Caco-2 (cell line): ENCODE results near the gene LONP2. TPM values are rescaled to one million over a fixed set of nuclear protein-coding genes. Genes with fewer than 3 reads are reported as not detected.
A peak's percentile ranks its signal among the peaks of the same experiment; 100 is the strongest.

Experiments used
- BruUV-seq: library from RNA; stranded (reverse); fragments of 400-500 nt; replicated peaks from 2 replicates; lab custom pipeline; 2021; lab: Mats Ljungman, UMichigan
- CTCF ChIA-PET: fragments of 300-600 bp; sonication (Branson Sonifier 250); formaldehyde crosslinking; loops from one replicate; lab custom pipeline; 2022; ENCODE audit warnings: antibody characterized with exemption; lab: Charles Lee
- POLR2A ChIA-PET: fragments of 300-600 bp; sonication (Branson Sonifier 250); formaldehyde crosslinking; loops from one replicate; lab custom pipeline; 2022; ENCODE audit warnings: antibody characterized with exemption; lab: Charles Lee
- DNase-seq, 2 experiments: peaks; one replicate each; pipeline versions ENCODE4 v3.0.0 to v3.0.0-alpha.2; 2020 to 2022
- H3K27me3 ChIP-seq: replicated peaks from 2 replicates; pipeline ENCODE4 v1.6.0; 2011; ENCODE audit warnings: low read length; ENCODE audit not compliant: control insufficient read depth, insufficient read depth
- H3K36me3 ChIP-seq: 2 replicates; pipeline ENCODE4 v1.5.1; 2011; ENCODE audit warnings: low read length; ENCODE audit not compliant: control insufficient read depth, insufficient read depth
- H3K4me1 ChIP-seq: fragments of 250-450 bp; sonication (Bioruptor Pico); 2 replicates; pipeline ENCODE4 v1.5.1; 2020; ENCODE audit warnings: mild to moderate bottlenecking
- H3K4me3 ChIP-seq: 2 replicates; pipeline ENCODE4 v1.5.1; 2011; ENCODE audit warnings: low read depth, mild to moderate bottlenecking, control low read depth, low read length
- H3K9me3 ChIP-seq: fragments of 250-450 bp; sonication (Bioruptor Pico); 2 replicates; pipeline ENCODE4 v1.5.1; 2020; ENCODE audit warnings: mild to moderate bottlenecking, moderate library complexity
- H3K27ac Mint-ChIP-seq: one replicate; pipeline ENCODE4 v1.8.0; 2022; ENCODE audit warnings: mixed read lengths; ENCODE audit not compliant: unreplicated experiment
- H3K27me3 Mint-ChIP-seq: one replicate; pipeline ENCODE4 v1.8.0; 2022; ENCODE audit warnings: mixed read lengths; ENCODE audit not compliant: insufficient read depth, unreplicated experiment
- H3K36me3 Mint-ChIP-seq: one replicate; pipeline ENCODE4 v1.8.0; 2022; ENCODE audit warnings: mild to moderate bottlenecking, mixed read lengths; ENCODE audit not compliant: insufficient read depth, unreplicated experiment
- H3K4me1 Mint-ChIP-seq: one replicate; pipeline ENCODE4 v1.8.0; 2022; ENCODE audit warnings: low read depth, mixed read lengths; ENCODE audit not compliant: unreplicated experiment
- H3K4me3 Mint-ChIP-seq: one replicate; pipeline ENCODE4 v1.8.0; 2022; ENCODE audit warnings: mild to moderate bottlenecking, moderate library complexity, mixed read lengths; ENCODE audit not compliant: unreplicated experiment
- H3K9me3 Mint-ChIP-seq: one replicate; pipeline ENCODE4 v1.8.0; 2022; ENCODE audit warnings: mixed read lengths; ENCODE audit not compliant: unreplicated experiment
- intact Hi-C: fragments of 100-400 bp; cut with micrococcal nuclease; formaldehyde crosslinking; loops from one replicate; pipeline ENCODE4 v1.10.0; 2022; ENCODE audit not compliant: unreplicated experiment
- total RNA-seq: library from RNA; stranded (reverse); gene quantifications from 2 replicates; pipeline ENCODE4 v1.2.3, GENCODE V29; 2022
- TF ChIP-seq, protein P1 (sequence below), 2 experiments: fragments of 200-600 bp in 1 of 2; IDR thresholded peaks; 1 replicate in 1 of 2; 2 replicates in 1 of 2; pipeline versions ENCODE4 v1.5.1 to v1.8.0; 2011 to 2022; ENCODE audit warnings: antibody characterized with exemption in 1 of 2, control low read depth in 1 of 2, inconsistent platforms in 1 of 2, low read depth in 1 of 2, low read length in 1 of 2, mild to moderate bottlenecking in 1 of 2, moderate library complexity in 1 of 2; ENCODE audit not compliant: insufficient read depth in 1 of 2, severe bottlenecking in 1 of 2, unreplicated experiment in 1 of 2

LONP2 gene
- total RNA-seq, 1 experiment from 2014 or later = 32.1 TPM

DNA sequence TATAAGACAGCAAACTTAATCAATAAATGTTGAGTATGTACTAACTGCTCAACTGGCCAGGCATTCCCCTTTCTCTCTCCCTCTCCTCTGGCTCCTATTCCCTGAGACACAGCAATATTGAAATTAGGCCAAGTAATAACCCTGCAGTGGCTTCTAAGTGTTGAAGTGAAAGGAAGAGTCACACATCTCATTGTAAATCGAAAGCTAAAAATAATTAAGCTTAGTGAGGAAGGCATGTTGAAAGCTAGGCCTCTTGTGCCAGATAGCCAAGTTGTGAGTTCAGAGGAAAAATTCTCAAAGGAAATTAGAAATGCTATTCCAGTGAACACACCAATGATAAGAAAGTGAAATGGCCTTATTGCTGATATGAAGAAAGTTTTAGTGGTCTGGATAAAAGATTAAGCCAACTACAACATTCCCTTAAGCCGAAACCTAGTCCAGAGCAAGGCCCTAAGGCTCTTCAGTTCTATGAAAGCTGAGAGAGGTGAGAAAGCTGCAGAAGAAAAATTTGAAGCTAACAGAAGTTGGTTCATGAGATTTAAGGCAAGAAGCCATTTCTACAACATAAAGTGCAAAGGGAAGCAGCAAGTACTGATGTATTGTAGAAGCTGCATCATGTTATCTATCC lies 38.6 kb downstream of the LONP2 start:
- ChIA-PET CTCF (no interaction called here), POLR2A (no interaction called here)
- Mint-ChIP-seq H3K4me1 (peaks cover 8% of the 10 kb centered on the region), H3K27ac (no peak overlapping the region), H3K4me3 (no peak overlapping the region), H3K9me3 (no peaks in the 10 kb centered on the region), H3K27me3 (no peaks in the 10 kb centered on the region), H3K36me3 (peaks cover 22% of the 10 kb centered on the region)
- no peak overlapping the region for H3K4me3 ChIP-seq
- TSS peak; percentile 14 for BruUV-seq
- TF ChIP-seq, protein P1, sequence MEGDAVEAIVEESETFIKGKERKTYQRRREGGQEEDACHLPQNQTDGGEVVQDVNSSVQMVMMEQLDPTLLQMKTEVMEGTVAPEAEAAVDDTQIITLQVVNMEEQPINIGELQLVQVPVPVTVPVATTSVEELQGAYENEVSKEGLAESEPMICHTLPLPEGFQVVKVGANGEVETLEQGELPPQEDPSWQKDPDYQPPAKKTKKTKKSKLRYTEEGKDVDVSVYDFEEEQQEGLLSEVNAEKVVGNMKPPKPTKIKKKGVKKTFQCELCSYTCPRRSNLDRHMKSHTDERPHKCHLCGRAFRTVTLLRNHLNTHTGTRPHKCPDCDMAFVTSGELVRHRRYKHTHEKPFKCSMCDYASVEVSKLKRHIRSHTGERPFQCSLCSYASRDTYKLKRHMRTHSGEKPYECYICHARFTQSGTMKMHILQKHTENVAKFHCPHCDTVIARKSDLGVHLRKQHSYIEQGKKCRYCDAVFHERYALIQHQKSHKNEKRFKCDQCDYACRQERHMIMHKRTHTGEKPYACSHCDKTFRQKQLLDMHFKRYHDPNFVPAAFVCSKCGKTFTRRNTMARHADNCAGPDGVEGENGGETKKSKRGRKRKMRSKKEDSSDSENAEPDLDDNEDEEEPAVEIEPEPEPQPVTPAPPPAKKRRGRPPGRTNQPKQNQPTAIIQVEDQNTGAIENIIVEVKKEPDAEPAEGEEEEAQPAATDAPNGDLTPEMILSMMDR (IDR thresholded peaks at IDR 0.05; ENCODE audit: insufficient read depth in 1 of 2, low read depth in 1 of 2, low read length in 1 of 2, severe bottlenecking in 1 of 2, unreplicated experiment in 1 of 2) = no peak
- no peaks in the 10 kb centered on the region for H3K27me3 ChIP-seq
- peaks cover 1% of the 10 kb centered on the region for H3K36me3 ChIP-seq
- intact Hi-C loops = no loop called here
- 0 out of 2 replicates have a peak, but pooled peaks cover 4% of the 10 kb centered on the region for H3K9me3 ChIP-seq
- DNase-seq = no peak
- no peaks in the 10 kb centered on the region for H3K4me1 ChIP-seq

DNA sequence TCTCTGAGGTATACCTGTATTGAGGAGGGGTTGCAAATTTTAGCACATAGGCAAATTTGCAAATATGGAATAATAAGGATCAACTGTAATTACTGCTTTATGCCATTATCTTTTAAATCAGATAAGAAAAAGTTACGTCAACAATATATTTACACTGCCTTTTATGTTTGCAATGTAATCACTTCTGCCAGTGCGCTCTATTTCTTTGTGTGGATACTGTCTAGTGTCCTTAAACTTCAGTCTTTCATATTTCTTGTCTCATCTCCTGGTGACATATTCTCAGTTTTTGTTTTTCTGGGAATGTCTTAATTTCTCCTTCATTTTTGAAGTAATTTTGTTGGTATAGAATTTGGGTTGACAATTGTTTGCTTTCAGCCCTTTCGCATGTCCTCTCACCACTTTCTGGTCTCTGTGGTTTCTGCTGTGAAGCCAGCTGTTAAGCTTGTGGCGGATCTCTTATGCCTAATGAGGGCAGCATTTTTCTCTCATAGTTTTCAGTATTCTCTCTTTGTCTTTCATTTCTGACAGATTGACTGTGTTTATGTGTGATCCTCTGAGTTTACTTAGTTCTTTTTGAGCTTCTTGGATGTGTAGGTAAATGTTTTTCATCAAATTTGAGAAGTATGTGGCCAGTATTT lies 40.8 kb downstream of the LONP2 start:
- POLR2A ChIA-PET = no interaction called here
- Mint-ChIP-seq H3K27ac (no peak overlapping the region), H3K36me3 (peaks cover 9% of the 10 kb centered on the region), H3K9me3 (no peaks in the 10 kb centered on the region), H3K27me3 (no peaks in the 10 kb centered on the region), H3K4me1 (no peaks in the 10 kb centered on the region), H3K4me3 (no peak overlapping the region)
- no TSS peak for BruUV-seq
- TF ChIP-seq, protein P1 (IDR thresholded peaks at IDR 0.05; ENCODE audit: insufficient read depth in 1 of 2, low read depth in 1 of 2, low read length in 1 of 2, severe bottlenecking in 1 of 2, unreplicated experiment in 1 of 2) = no peak
- CTCF ChIA-PET = interaction anchor here (1.1 kb wide), 1 partner anchor 242 kb away, joined by 6 read pairs; no protein-coding TSS in a partner anchor
- intact Hi-C loops = no loop called here
- Histone ChIP-seq H3K27me3 (no peaks in the 10 kb centered on the region), H3K4me1 (no peaks in the 10 kb centered on the region), H3K9me3 (0 out of 2 replicates have a peak, but pooled peaks cover 4% of the 10 kb centered on the region), H3K36me3 (no peaks in the 10 kb centered on the region; the same call in none of the 2 replicates), H3K4me3 (no peak overlapping the region)
- DNase-seq = no peak

DNA sequence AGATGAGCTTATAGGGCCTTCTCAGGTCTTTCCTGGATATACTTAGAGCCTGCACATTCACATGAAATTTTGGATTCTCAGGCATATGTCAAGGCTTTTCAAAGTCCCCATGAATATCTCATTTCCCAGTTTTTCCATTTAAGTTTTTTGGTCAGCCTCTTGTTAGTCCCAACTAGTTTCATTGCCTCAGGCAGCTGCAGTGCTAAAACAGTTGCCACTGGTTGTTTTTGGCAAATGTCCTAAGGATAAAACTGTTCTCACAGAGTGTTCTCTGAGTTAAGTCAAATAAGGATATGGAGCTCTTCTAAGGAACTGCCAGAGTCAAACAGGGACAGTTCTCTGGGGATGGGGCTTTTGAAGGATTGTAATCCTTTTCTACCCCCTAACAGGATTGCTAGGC lies 43.1 kb downstream of the LONP2 start:
- Mint-ChIP-seq H3K27me3 (no peaks in the 10 kb centered on the region), H3K4me3 (no peak overlapping the region), H3K36me3 (peaks cover 16% of the 10 kb centered on the region), H3K27ac (no peak overlapping the region), H3K9me3 (no peaks in the 10 kb centered on the region), H3K4me1 (no peaks in the 10 kb centered on the region)
- ChIA-PET POLR2A (no interaction called here), CTCF (no interaction called here)
- no peaks in the 10 kb centered on the region for H3K4me1 ChIP-seq
- H3K27me3 ChIP-seq = no peaks in the 10 kb centered on the region
- DNase-seq = no peak
- no peak overlapping the region for H3K4me3 ChIP-seq
- no peaks in the 10 kb centered on the region; the same call in none of the 2 replicates for H3K36me3 ChIP-seq
- no TSS peak for BruUV-seq
- H3K9me3 ChIP-seq = 0 out of 2 replicates have a peak, but pooled peaks cover 4% of the 10 kb centered on the region
- intact Hi-C loops = no loop called here
- TF ChIP-seq, protein P1 (IDR thresholded peaks at IDR 0.05; ENCODE audit: insufficient read depth in 1 of 2, low read depth in 1 of 2, low read length in 1 of 2, severe bottlenecking in 1 of 2, unreplicated experiment in 1 of 2) = no peak
